SK-N-MC (cell line): ENCODE measurements around the gene UBE4B.

ENCODE experiments used
- EZH2 ChIP-seq: fragments of 200-600 bp; sonication (generic); IDR thresholded peaks from one replicate; pipeline ENCODE4 v1.6.1; 2017; ENCODE audit warnings: antibody characterized with exemption
- FOXP2 ChIP-seq: optimal IDR thresholded peaks from 2 replicates; pipeline ENCODE3; 2011; ENCODE audit warnings: mild to moderate bottlenecking, moderate library complexity; ENCODE audit not compliant: insufficient read depth; ENCODE audit errors: extremely low read length, control extremely low read depth
- POLR2AphosphoS5 ChIP-seq: IDR thresholded peaks from 2 replicates; pipeline ENCODE4 v1.6.1; 2012; ENCODE audit warnings: mild to moderate bottlenecking, low read depth, low read length, borderline replicate concordance

DNA sequence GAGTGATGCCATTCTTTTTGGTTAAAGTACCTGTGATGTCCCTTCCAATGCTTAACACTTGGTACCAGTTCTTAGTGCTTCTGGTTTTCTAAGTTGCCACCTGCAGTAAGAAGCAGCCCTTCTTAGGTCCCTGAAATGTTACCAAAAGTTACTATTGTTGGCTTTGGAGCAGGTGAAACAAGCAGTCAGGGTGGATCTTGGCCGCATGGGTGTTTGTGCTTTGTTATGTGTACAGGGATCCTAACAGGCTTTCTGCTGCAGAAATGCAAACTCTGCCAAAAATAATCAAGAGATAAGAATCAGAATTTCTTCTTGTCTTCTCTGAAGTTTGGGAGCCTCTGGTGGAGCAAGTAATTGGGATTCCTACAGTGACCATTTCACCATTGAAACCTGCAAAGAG, 84.4 kb downstream of the UBE4B start:
- TF ChIP-seq POLR2AphosphoS5, result no peak
- TF ChIP-seq EZH2, result no peak
- TF ChIP-seq FOXP2, result no peak
